ENCODE data around the gene ZCCHC10. TPM values are rescaled to one million over a fixed set of nuclear protein-coding genes. Genes with fewer than 3 reads are reported as not detected.

ZCCHC10 gene
- 9.2 TPM for total RNA-seq

GRCh38 chr5:133025804-133026663, at the start of gene ZCCHC10:
Gene ZCCHC10, minus strand, starts transcription at chr5:133026549. Its CDS starts 12 bp downstream, at chr5:133026537.
- DNase-seq (ENCODE audit: low read depth in 2 of 3, low spot score in 2 of 3), result peak; percentile 65 to 97 (median 96)

GRCh38 chr5:133075572-133076536, 49.5 kb upstream of the ZCCHC10 start:
- DNase-seq (ENCODE audit: low read depth in 2 of 3, low spot score in 2 of 3), result no peak

- DNase-seq (ENCODE audit: low read depth in 2 of 3, low spot score in 2 of 3), result no peak
Observed at GRCh38 chr5:133072021-133072420, 45.7 kb upstream of the ZCCHC10 start.

- no peak for DNase-seq (ENCODE audit: low read depth in 2 of 3, low spot score in 2 of 3)
Observed at GRCh38 chr5:133066045-133066444, 39.7 kb upstream of the ZCCHC10 start.

- DNase-seq (ENCODE audit: low read depth in 2 of 3, low spot score in 2 of 3), result no peak
Observed at GRCh38 chr5:133065471-133065870, 39.1 kb upstream of the ZCCHC10 start.

- no peak for DNase-seq (ENCODE audit: low read depth in 2 of 3, low spot score in 2 of 3)
Observed at GRCh38 chr5:133063965-133064364, 37.6 kb upstream of the ZCCHC10 start.

- DNase-seq (ENCODE audit: low read depth in 2 of 3, low spot score in 2 of 3), result peak in 1 of 3 donors; percentile 26
Observed at GRCh38 chr5:133062276-133062675, 35.9 kb upstream of the ZCCHC10 start.

GRCh38 chr5:133059621-133060020, 33.3 kb upstream of the ZCCHC10 start:
- DNase-seq (ENCODE audit: low read depth in 2 of 3, low spot score in 2 of 3), result no peak

GRCh38 chr5:133056891-133057290, 30.5 kb upstream of the ZCCHC10 start:
- DNase-seq (ENCODE audit: low read depth in 2 of 3, low spot score in 2 of 3), result no peak

GRCh38 chr5:133054697-133055471, 28.5 kb upstream of the ZCCHC10 start:
- DNase-seq (ENCODE audit: low read depth in 2 of 3, low spot score in 2 of 3), result no peak

GRCh38 chr5:133053448-133053847, 27.1 kb upstream of the ZCCHC10 start:
- no peak for DNase-seq (ENCODE audit: low read depth in 2 of 3, low spot score in 2 of 3)

GRCh38 chr5:133052317-133053175, 26.2 kb upstream of the ZCCHC10 start:
- DNase-seq (ENCODE audit: low read depth in 2 of 3, low spot score in 2 of 3), result peak; percentile 9 to 59 (median 59)

GRCh38 chr5:133051542-133052316, 25.4 kb upstream of the ZCCHC10 start, which contains the start of gene HSPA4:
Gene HSPA4, plus strand, starts transcription at chr5:133052013. Its CDS starts 238 bp downstream, at chr5:133052251.
- DNase-seq (ENCODE audit: low read depth in 2 of 3, low spot score in 2 of 3), result peak; percentile 98 to 99 (median 99)

- DNase-seq (ENCODE audit: low read depth in 2 of 3, low spot score in 2 of 3), result no peak
Observed at GRCh38 chr5:133051061-133051541, 24.8 kb upstream of the ZCCHC10 start.

GRCh38 chr5:133050521-133050920, 24.2 kb upstream of the ZCCHC10 start:
- no peak for DNase-seq (ENCODE audit: low read depth in 2 of 3, low spot score in 2 of 3)

- DNase-seq (ENCODE audit: low read depth in 2 of 3, low spot score in 2 of 3), result no peak
Observed at GRCh38 chr5:133049726-133050048, 23.3 kb upstream of the ZCCHC10 start.

GRCh38 chr5:133048993-133049725, 22.8 kb upstream of the ZCCHC10 start:
- DNase-seq (ENCODE audit: low read depth in 2 of 3, low spot score in 2 of 3), result no peak

GRCh38 chr5:133047404-133047803, 21.1 kb upstream of the ZCCHC10 start:
- no peak for DNase-seq (ENCODE audit: low read depth in 2 of 3, low spot score in 2 of 3)
